K562 (cell line): ENCODE results near the gene GLTPD2. TPM values are rescaled to one million over a fixed set of nuclear protein-coding genes. Genes with fewer than 3 reads are reported as not detected.

Source experiments
- BDP1 ChIP-seq: IDR thresholded peaks from 3 replicates; pipeline ENCODE4 v1.6.1; 2011; ENCODE audit not compliant: insufficient read length, insufficient read depth
- BMI1 ChIP-seq: fragments of 150-350 bp; IDR thresholded peaks from 2 replicates; pipeline ENCODE4 v1.6.1; 2014; ENCODE audit warnings: low read length
- CBX8 ChIP-seq: fragments of 200-600 bp; sonication (generic); IDR thresholded peaks from 2 replicates; pipeline ENCODE4 v1.6.1; 2012; ENCODE audit warnings: borderline replicate concordance, mixed run types, low read depth, mild to moderate bottlenecking, moderate library complexity, mixed read lengths, low read length, control low read depth, inconsistent platforms; ENCODE audit not compliant: poor library complexity, severe bottlenecking; ENCODE audit errors: extremely low read depth
- FUS ChIP-seq: fragments of 200-400 bp; formaldehyde crosslinking; optimal IDR thresholded peaks from 2 replicates; pipeline ENCODE3; 2017; ENCODE audit warnings: low read depth, low read length
- HMG20B ChIP-seq: fragments of 250-450 bp; sonication (Bioruptor Pico); IDR thresholded peaks from 2 replicates; pipeline ENCODE4 v1.5.0; 2021; ENCODE audit warnings: mild to moderate bottlenecking
- KDM2B ChIP-seq: fragments of 250-450 bp; sonication (Bioruptor Pico); IDR thresholded peaks from 2 replicates; pipeline ENCODE4 v1.8.0; 2021; ENCODE audit warnings: mild to moderate bottlenecking, moderate library complexity
- KDM5B ChIP-seq: fragments of 200-600 bp; sonication (generic); IDR thresholded peaks from 2 replicates; pipeline ENCODE4 v1.6.1; 2012; ENCODE audit warnings: low read depth, mild to moderate bottlenecking, moderate library complexity, low read length, control low read depth, inconsistent platforms; ENCODE audit not compliant: insufficient replicate concordance
- KLF6 ChIP-seq: fragments of 250-450 bp; sonication (Bioruptor Pico); IDR thresholded peaks from 2 replicates; pipeline ENCODE4 v1.4.0; 2020; ENCODE audit warnings: mild to moderate bottlenecking, moderate library complexity, borderline replicate concordance
- MEF2D ChIP-seq: conservative IDR thresholded peaks from 2 replicates; pipeline ENCODE4 v1.6.1; 2016; ENCODE audit warnings: low read depth, missing genetic modification characterization, missing compliant biosample characterization
- MTA2 ChIP-seq: fragments of 450-650 bp; IDR thresholded peaks from 2 replicates; pipeline ENCODE4 v1.6.1; 2016; ENCODE audit warnings: low read depth
- NCOA1 ChIP-seq: fragments of 450-650 bp; IDR thresholded peaks from 2 replicates; pipeline ENCODE4 v1.6.1; 2016; ENCODE audit warnings: low read depth
- NRF1 ChIP-seq, 2 experiments: fragments of 450-650 bp; IDR thresholded peaks in 1 of 2; conservative IDR thresholded peaks in 1 of 2; 2 replicates each; pipeline ENCODE4 v1.6.1; 2014; ENCODE audit warnings: mild to moderate bottlenecking in 2 of 2
- OTX1 ChIP-seq: fragments of 450-650 bp; formaldehyde crosslinking; IDR thresholded peaks from 2 replicates; pipeline ENCODE4 v1.4.0; 2022; ENCODE audit warnings: mild to moderate bottlenecking
- PCBP2 ChIP-seq: fragments of 200-400 bp; formaldehyde crosslinking; IDR thresholded peaks from 2 replicates; pipeline ENCODE4 v1.6.1; 2018; ENCODE audit warnings: low read length, low read depth, mild to moderate bottlenecking, moderate library complexity; ENCODE audit not compliant: poor library complexity, severe bottlenecking
- PHF8 ChIP-seq: fragments of 200-600 bp; sonication (generic); IDR thresholded peaks from 2 replicates; pipeline ENCODE4 v1.6.1; 2012; ENCODE audit warnings: mixed run types, mild to moderate bottlenecking, inconsistent platforms, low read length, moderate library complexity, borderline replicate concordance
- POLR2G ChIP-seq: fragments of 200-400 bp; formaldehyde crosslinking; IDR thresholded peaks from 2 replicates; pipeline ENCODE4 v1.6.1; 2017; ENCODE audit warnings: low read depth, mild to moderate bottlenecking, antibody characterized with exemption, low read length, moderate library complexity
- PPARD ChIP-seq: fragments of 250-450 bp; sonication (Bioruptor Pico); IDR thresholded peaks from 2 replicates; pipeline ENCODE4 v1.8.0; 2022; ENCODE audit warnings: inconsistent platforms, mild to moderate bottlenecking, moderate library complexity
- PTBP1 ChIP-seq: fragments of 200-400 bp; formaldehyde crosslinking; IDR thresholded peaks from 2 replicates; pipeline ENCODE4 v1.6.1; 2017; ENCODE audit warnings: low read depth, low read length
- RBM25 ChIP-seq: fragments of 200-400 bp; formaldehyde crosslinking; IDR thresholded peaks from 2 replicates; pipeline ENCODE4 v1.6.1; 2018; ENCODE audit warnings: low read length, low read depth, moderate library complexity; ENCODE audit not compliant: severe bottlenecking
- RCOR1 ChIP-seq, 2 experiments: IDR thresholded peaks; 2 replicates each; pipeline ENCODE4 v1.6.1; 2012; ENCODE audit warnings: low read depth in 2 of 2, low read length in 2 of 2, borderline replicate concordance in 1 of 2, improper control_type of control experiment in 1 of 2
- RFX1 ChIP-seq: fragments of 450-650 bp; IDR thresholded peaks from 2 replicates; pipeline ENCODE4 v1.6.1; 2016; ENCODE audit warnings: mild to moderate bottlenecking, moderate library complexity
- SPI1 ChIP-seq: IDR thresholded peaks from 2 replicates; pipeline ENCODE4 v1.6.1; 2011; ENCODE audit warnings: low read depth, low read length, control low read depth, borderline replicate concordance
- TEAD1 ChIP-seq, 2 experiments: fragments of 450-650 bp in 1 of 2; sonication (generic) in 1 of 2; formaldehyde crosslinking; IDR thresholded peaks; 2 replicates each; pipeline versions ENCODE4 v1.4.0 to v1.8.0; 2020 to 2022; ENCODE audit warnings: mild to moderate bottlenecking in 2 of 2, missing genetic modification reagents in 1 of 2
- TOE1 ChIP-seq, 2 experiments: fragments of 450-650 bp in 1 of 2; sonication (generic) in 1 of 2; formaldehyde crosslinking in 1 of 2; IDR thresholded peaks; 2 replicates each; pipeline versions ENCODE4 v1.7.1 to v1.8.0; 2016 to 2022; ENCODE audit warnings: borderline replicate concordance in 2 of 2, mild to moderate bottlenecking in 2 of 2, antibody characterized with exemption in 1 of 2, inconsistent platforms in 1 of 2, low read depth in 1 of 2, missing genetic modification reagents in 1 of 2, moderate library complexity in 1 of 2
- ZFX ChIP-seq: sonication (generic); formaldehyde crosslinking; IDR thresholded peaks from 2 replicates; pipeline ENCODE4 v1.8.0; 2022; ENCODE audit warnings: mild to moderate bottlenecking, missing genetic modification reagents, moderate library complexity
- ZNF589 ChIP-seq: fragments of 200-800 bp; sonication (Bioruptor generic); IDR thresholded peaks from 2 replicates; pipeline ENCODE4 v1.6.1; 2016; ENCODE audit warnings: low read depth, missing genetic modification characterization, missing compliant biosample characterization
- ZNF696 ChIP-seq: fragments of 250-450 bp; sonication (Bioruptor Pico); conservative IDR thresholded peaks from 2 replicates; pipeline ENCODE4 v1.4.0; 2020; ENCODE audit warnings: mild to moderate bottlenecking, moderate library complexity
- polyA plus RNA-seq, 8 experiments: library from polyadenylated mRNA; depleted of rRNA in 4 of 8; stranded (reverse) in 5 of 8; unstranded in 3 of 8; fragments of >200 nt; fragmentation: Nextera tagmentation in 2 of 8; fragmentation: Illumina TruSeq in 1 of 8; extraction: Ambion mirVana in 2 of 8; extraction: Trizol in 1 of 8; gene quantifications; 2 replicates each; pipeline versions ENCODE4 v1.2.1 to v1.2.3, GENCODE V29; 2011 to 2014; ENCODE audit warnings: inconsistent platforms in 1 of 8, missing spikeins in 1 of 8
- total RNA-seq, 7 experiments: library from RNA; depleted of rRNA in 6 of 7; stranded (reverse); fragments of >200 nt in 6 of 7; fragmentation: Illumina TruSeq in 2 of 7; extraction: Trizol in 2 of 7; gene quantifications; 2 replicates each; pipeline versions ENCODE4 v1.2.1 to v1.2.3, GENCODE V29; 2011 to 2021; ENCODE audit warnings: low replicate concordance in 1 of 7
- TF ChIP-seq, protein P1 (sequence below): fragments of 450-650 bp; IDR thresholded peaks from 2 replicates; pipeline ENCODE4 v1.6.1; 2016; ENCODE audit warnings: borderline replicate concordance

The GLTPD2 gene
- total and polyA plus RNA-seq, 9 of the 15 experiments (the other 6 are each of a cell fraction or from before 2014, with no cell fraction given): not detected

DNA sequence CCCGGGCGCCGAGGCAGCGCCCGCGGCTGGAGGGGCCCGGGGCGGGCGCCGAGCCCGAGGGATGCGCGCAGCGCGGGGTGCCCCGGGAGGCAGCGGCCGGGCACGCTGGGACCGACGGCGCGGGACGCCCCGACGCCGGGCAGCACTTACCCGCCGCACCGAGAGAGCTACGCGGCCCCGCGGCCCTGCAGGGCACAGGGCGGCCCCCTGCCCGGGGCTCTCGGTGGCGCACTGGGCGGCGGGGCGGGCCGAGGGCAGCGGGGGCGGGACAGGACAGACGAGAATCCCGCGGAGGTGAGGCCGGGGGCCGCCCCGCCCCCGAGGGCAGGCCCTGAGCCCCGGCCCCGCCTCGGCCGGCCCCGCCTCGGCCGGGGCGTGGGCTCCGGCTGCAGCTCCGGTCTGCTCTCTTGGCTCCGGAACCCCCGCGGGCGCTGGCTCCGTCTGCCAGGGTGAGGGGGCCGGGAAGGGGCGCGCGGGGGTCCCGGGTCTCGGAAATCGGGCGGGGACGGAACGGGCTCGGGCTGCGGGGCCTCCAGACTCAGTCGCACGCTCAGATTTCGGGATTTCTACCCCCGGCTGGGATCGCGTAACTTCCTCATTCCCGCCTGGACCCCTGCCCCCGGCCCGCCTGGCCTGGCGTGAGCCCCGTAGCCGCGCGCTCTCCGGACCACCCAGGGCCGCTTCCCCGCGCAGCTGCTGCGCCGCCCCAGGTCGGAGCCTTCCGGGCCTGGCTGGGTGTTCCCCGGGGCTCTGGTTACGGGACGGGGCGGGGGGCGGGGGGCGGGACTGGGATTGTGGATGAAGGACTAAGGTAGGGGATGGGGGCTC is 18.2 kb downstream of the GLTPD2 start, which contains the start of gene PLD2 (continued):
- TF ChIP-seq, protein P1, sequence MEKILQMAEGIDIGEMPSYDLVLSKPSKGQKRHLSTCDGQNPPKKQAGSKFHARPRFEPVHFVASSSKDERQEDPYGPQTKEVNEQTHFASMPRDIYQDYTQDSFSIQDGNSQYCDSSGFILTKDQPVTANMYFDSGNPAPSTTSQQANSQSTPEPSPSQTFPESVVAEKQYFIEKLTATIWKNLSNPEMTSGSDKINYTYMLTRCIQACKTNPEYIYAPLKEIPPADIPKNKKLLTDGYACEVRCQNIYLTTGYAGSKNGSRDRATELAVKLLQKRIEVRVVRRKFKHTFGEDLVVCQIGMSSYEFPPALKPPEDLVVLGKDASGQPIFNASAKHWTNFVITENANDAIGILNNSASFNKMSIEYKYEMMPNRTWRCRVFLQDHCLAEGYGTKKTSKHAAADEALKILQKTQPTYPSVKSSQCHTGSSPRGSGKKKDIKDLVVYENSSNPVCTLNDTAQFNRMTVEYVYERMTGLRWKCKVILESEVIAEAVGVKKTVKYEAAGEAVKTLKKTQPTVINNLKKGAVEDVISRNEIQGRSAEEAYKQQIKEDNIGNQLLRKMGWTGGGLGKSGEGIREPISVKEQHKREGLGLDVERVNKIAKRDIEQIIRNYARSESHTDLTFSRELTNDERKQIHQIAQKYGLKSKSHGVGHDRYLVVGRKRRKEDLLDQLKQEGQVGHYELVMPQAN: no peak
- TF ChIP-seq MEF2D (tag) (no peak), PCBP2 (no peak), RBM25 (peak; percentile 48), PHF8 (peak; percentile 62; the same call in 1 of the 2 replicates), ZFX (CRISPR knock-in tag) (no peak), PPARD (CRISPR knock-in tag) (no peak), NRF1 (conservative IDR thresholded peaks at IDR 0.05 in 1 of 2, IDR thresholded peaks at IDR 0.05 in 1 of 2) (peak in 1 of 2 experiments; percentile 11; a peak in 1 of 4 replicates), FUS (no peak), OTX1 (no peak), CBX8 (no peak), RFX1 (no peak), ZNF696 (CRISPR knock-in tag) (no peak), ZNF589 (no peak), SPI1 (no peak), POLR2G (peak; percentile 73), NCOA1 (no peak), RCOR1 (IDR thresholded peaks at IDR 0.05; ENCODE audit: borderline replicate concordance in 1 of 2, low read depth in 2 of 2, low read length in 2 of 2) (no peak), KDM2B (CRISPR knock-in tag) (no peak), TEAD1 (CRISPR knock-in tag; IDR thresholded peaks at IDR 0.05) (no peak), KLF6 (no peak), BMI1 (no peak), BDP1 (no peak), MTA2 (no peak), TOE1 (IDR thresholded peaks at IDR 0.05; ENCODE audit: borderline replicate concordance) (no peak), TOE1 (CRISPR knock-in tag; IDR thresholded peaks at IDR 0.05; ENCODE audit: borderline replicate concordance, low read depth) (no peak), PTBP1 (no peak), KDM5B (peak; percentile 20), HMG20B (CRISPR knock-in tag) (no peak)
